ENCODE data around the gene MEIS2.

The MEIS2 gene

DNA sequence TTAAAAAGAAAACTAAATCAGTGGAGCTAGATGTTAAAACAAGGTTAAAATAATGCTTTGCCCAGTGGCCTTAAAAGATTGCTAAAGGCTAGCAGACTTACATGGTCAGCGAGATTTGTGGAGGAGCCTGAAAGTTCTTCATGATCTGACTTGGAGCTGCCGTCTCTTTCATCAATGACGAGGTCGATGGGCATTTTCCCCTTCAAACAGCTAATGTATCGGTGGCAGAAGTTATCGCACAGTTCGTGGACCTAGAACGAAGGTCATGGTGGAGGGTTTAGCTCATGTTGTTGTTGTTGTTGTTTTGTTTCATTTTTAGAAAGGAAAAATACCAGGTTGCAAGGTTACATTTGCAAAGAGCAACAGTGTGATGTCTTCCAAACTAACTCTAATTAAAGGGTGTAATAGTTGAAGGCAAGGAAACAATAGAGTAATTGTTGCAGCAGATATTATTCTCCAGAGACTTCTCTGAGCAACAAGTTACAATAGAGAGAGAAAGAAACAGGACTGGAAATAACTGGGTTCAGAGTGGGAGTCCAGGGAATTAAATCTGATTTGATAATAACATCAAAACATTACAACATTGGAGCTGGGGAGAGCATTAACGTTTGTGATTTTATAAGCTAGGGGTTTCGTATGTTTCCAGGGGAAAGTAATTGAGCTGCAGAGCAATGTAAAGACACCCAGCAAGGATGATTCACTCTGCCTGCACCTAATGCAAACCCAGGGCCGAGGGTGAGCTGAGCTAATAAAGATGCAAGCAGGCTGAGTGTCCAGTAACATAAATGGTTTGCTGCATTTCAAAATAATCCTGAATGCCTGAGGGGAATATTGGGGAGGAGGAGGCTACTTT lies 6.6 kb downstream of the MEIS2 start:
- no peak for DNase-seq (ENCODE audit: low read depth in 1 of 2, low spot score in 1 of 2)
- peaks cover 14% of the 10 kb centered on the region for H3K27me3 ChIP-seq (ENCODE audit: insufficient read depth, poor library complexity, severe bottlenecking)
- no peak overlapping the region for H3K4me3 ChIP-seq (replicated peaks; ENCODE audit: insufficient read depth, low read length)
- no peak overlapping the region for H3K27ac ChIP-seq (replicated peaks)
- TF ChIP-seq GABPA (IDR thresholded peaks at IDR 0.05; ENCODE audit: low read depth) (no peak), POLR2AphosphoS5 (IDR thresholded peaks at IDR 0.05; ENCODE audit: low read depth) (no peak), SPI1 (IDR thresholded peaks at IDR 0.05; ENCODE audit: borderline replicate concordance, low read depth) (no peak)
- TF ChIP-seq, protein P1, sequence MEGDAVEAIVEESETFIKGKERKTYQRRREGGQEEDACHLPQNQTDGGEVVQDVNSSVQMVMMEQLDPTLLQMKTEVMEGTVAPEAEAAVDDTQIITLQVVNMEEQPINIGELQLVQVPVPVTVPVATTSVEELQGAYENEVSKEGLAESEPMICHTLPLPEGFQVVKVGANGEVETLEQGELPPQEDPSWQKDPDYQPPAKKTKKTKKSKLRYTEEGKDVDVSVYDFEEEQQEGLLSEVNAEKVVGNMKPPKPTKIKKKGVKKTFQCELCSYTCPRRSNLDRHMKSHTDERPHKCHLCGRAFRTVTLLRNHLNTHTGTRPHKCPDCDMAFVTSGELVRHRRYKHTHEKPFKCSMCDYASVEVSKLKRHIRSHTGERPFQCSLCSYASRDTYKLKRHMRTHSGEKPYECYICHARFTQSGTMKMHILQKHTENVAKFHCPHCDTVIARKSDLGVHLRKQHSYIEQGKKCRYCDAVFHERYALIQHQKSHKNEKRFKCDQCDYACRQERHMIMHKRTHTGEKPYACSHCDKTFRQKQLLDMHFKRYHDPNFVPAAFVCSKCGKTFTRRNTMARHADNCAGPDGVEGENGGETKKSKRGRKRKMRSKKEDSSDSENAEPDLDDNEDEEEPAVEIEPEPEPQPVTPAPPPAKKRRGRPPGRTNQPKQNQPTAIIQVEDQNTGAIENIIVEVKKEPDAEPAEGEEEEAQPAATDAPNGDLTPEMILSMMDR (IDR thresholded peaks at IDR 0.05; ENCODE audit: insufficient read depth, low read length): no peak
- TF ChIP-seq, protein P2, sequence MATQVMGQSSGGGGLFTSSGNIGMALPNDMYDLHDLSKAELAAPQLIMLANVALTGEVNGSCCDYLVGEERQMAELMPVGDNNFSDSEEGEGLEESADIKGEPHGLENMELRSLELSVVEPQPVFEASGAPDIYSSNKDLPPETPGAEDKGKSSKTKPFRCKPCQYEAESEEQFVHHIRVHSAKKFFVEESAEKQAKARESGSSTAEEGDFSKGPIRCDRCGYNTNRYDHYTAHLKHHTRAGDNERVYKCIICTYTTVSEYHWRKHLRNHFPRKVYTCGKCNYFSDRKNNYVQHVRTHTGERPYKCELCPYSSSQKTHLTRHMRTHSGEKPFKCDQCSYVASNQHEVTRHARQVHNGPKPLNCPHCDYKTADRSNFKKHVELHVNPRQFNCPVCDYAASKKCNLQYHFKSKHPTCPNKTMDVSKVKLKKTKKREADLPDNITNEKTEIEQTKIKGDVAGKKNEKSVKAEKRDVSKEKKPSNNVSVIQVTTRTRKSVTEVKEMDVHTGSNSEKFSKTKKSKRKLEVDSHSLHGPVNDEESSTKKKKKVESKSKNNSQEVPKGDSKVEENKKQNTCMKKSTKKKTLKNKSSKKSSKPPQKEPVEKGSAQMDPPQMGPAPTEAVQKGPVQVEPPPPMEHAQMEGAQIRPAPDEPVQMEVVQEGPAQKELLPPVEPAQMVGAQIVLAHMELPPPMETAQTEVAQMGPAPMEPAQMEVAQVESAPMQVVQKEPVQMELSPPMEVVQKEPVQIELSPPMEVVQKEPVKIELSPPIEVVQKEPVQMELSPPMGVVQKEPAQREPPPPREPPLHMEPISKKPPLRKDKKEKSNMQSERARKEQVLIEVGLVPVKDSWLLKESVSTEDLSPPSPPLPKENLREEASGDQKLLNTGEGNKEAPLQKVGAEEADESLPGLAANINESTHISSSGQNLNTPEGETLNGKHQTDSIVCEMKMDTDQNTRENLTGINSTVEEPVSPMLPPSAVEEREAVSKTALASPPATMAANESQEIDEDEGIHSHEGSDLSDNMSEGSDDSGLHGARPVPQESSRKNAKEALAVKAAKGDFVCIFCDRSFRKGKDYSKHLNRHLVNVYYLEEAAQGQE (IDR thresholded peaks at IDR 0.05; ENCODE audit: insufficient replicate concordance, low read depth): no peak

DNA sequence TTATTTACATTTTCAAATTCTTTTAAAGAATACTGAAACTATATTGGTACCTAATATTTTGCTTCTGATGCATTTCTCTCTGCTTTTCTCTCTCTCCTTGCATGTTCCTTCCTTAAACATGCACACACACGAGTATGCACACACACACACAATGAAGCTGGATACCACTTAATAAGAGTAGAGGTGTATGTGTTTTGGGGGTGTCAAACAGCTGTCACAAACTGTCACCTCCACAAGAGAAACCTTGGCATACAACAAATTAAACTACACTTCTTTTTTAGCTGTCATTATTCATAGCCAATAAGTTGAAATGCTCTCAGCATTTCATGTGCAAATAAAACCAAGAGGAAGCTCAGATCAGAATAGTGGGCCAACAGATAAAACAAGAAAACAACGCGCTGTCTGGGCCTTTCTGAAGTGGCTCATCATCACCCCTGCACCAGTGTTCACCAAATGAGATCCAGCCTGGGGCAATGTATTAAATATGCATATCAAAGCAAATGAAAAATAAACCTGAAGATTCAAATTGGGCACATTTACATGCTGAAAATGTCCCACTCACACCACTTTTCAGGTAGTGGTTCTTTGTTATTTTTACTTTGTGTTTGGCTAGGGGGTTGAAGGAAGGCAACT lies 9.7 kb downstream of the MEIS2 start:
- TF ChIP-seq SPI1 (IDR thresholded peaks at IDR 0.05; ENCODE audit: borderline replicate concordance, low read depth): no peak
- TF ChIP-seq GABPA (IDR thresholded peaks at IDR 0.05; ENCODE audit: low read depth): no peak
- TF ChIP-seq, protein P2 (IDR thresholded peaks at IDR 0.05; ENCODE audit: insufficient replicate concordance, low read depth): no peak
- TF ChIP-seq POLR2AphosphoS5 (IDR thresholded peaks at IDR 0.05; ENCODE audit: low read depth): no peak
- TF ChIP-seq, protein P1 (IDR thresholded peaks at IDR 0.05; ENCODE audit: insufficient read depth, low read length): no peak
- Histone ChIP-seq H3K27ac (replicated peaks) (no peak overlapping the region), H3K27me3 (ENCODE audit: insufficient read depth, poor library complexity, severe bottlenecking) (peaks cover 3% of the 10 kb centered on the region), H3K4me3 (replicated peaks; ENCODE audit: insufficient read depth, low read length) (no peak overlapping the region)
- no peak for DNase-seq (ENCODE audit: low read depth in 1 of 2, low spot score in 1 of 2)

DNA sequence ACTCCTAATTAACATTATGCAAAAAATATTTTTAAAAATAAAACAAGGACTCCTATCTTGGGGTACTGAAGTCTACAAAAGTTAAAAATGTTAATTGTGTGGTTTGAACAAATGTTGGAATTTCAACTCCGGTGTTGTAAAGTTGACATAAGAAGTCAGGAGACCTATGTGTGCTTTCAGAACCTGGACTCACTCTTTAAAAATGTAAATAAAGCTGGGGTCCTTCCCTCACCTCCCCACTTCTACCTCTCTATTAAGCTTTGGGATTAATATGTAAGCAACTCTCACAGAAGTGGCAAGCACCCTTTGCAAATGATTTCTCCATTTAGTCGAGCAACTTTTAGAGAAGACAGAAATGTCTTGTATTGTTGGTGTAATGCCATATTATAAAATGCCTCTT lies 11.9 kb downstream of the MEIS2 start:
- Histone ChIP-seq H3K27ac (replicated peaks) (no peak overlapping the region), H3K4me3 (replicated peaks; ENCODE audit: insufficient read depth, low read length) (no peak overlapping the region), H3K27me3 (ENCODE audit: insufficient read depth, poor library complexity, severe bottlenecking) (no peaks in the 10 kb centered on the region)
- TF ChIP-seq GABPA (IDR thresholded peaks at IDR 0.05; ENCODE audit: low read depth) (no peak), SPI1 (IDR thresholded peaks at IDR 0.05; ENCODE audit: borderline replicate concordance, low read depth) (no peak), POLR2AphosphoS5 (IDR thresholded peaks at IDR 0.05; ENCODE audit: low read depth) (no peak)
- TF ChIP-seq, protein P1 (IDR thresholded peaks at IDR 0.05; ENCODE audit: insufficient read depth, low read length): no peak
- no peak for DNase-seq (ENCODE audit: low read depth in 1 of 2, low spot score in 1 of 2)
